Transverse colon (tissue), 3 donors: Measurements from ENCODE around the gene LYRM9.

Experiments used
- CTCF ChIP-seq, 5 experiments: fragments of 200-600 bp in 3 of 5; fragments of 450-650 bp in 2 of 5; sonication (generic) in 3 of 5; IDR thresholded peaks; 1 replicate in 2 of 5; 2 replicates in 3 of 5; pipeline ENCODE4 v1.5.1; 2016 to 2017; ENCODE audit warnings: antibody characterized with exemption in 5 of 5, inconsistent platforms in 3 of 5, mild to moderate bottlenecking in 2 of 5, moderate library complexity in 1 of 5
- EP300 ChIP-seq: sonication (generic); formaldehyde crosslinking; IDR thresholded peaks from one replicate; pipeline ENCODE4 v1.6.1; 2017; ENCODE audit warnings: antibody characterized with exemption, low read depth
- POLR2A ChIP-seq: fragments of 450-650 bp; IDR thresholded peaks from one replicate; pipeline ENCODE4 v1.6.1; 2016; ENCODE audit warnings: antibody characterized with exemption, mild to moderate bottlenecking, moderate library complexity

- TF ChIP-seq CTCF (IDR thresholded peaks at IDR 0.05) (no peak), POLR2A (no peak), EP300 (no peak)
These were observed 47.0 kb downstream of the LYRM9 start for GRCh38 chr17:27846042-27846655.
